Measurements from ENCODE around the gene ZC4H2.

DNA sequence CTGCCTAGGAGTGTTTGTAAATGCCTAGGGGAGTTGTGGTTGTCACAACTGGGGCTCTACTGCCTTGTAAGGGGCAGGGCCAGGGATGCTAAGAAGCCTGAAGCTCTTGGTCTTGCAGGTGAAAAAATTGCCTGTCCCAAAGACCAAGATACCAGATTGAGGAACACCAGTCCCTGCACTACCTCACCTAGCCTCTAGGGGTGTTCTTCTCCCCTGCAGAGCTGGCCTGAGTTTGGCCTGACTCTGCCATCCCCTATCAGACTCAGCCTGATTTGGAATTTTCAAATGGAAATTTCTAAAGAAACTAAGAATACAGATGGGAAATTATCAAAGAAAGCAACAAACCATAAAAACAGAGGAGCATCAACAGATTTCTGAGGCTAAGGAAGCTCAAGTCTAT, 90.4 kb downstream of the ZC4H2 start:
- TF ChIP-seq SPI1 (IDR thresholded peaks at IDR 0.05; ENCODE audit: low read depth, low read length) = no peak
- TF ChIP-seq POLR2AphosphoS5 (IDR thresholded peaks at IDR 0.05; ENCODE audit: low read depth, low read length) = no peak

Measured in GM12891 (cell line).